GF-D8 (cell line): ENCODE results near the gene PRXL2A.
"Not testable (repeated sequence)": the region's sequence is repeated elsewhere in the genome, so short reads cannot be mapped to it uniquely, and the experiment has no call there.

Experiments
- DNase-seq: peaks from one replicate; lab custom pipeline; 2025; lab: John Stamatoyannopoulos, UW

The PRXL2A gene

GRCh38 chr10:80408242-80409101 lies at the start of gene PRXL2A:
TSS of gene PRXL2A (plus strand) at chr10:80408551. CDS start at chr10:80420468, 11,917 bp downstream.
- DNase-seq, result no peak

- DNase-seq, result not testable (repeated sequence)
These were observed 49.4 kb upstream of the PRXL2A start for GRCh38 chr10:80358925-80359324.

GRCh38 chr10:80359644-80360043 lies 48.7 kb upstream of the PRXL2A start:
- no peak for DNase-seq

- DNase-seq, result no peak
These were observed 42.8 kb upstream of the PRXL2A start for GRCh38 chr10:80365510-80365909.

GRCh38 chr10:80371467-80371866 lies 36.9 kb upstream of the PRXL2A start:
- DNase-seq, result no peak

- no peak for DNase-seq
These were observed 35.7 kb upstream of the PRXL2A start for GRCh38 chr10:80372675-80373074.

GRCh38 chr10:80373502-80373901 lies 34.8 kb upstream of the PRXL2A start:
- no peak for DNase-seq

GRCh38 chr10:80379701-80380100 lies 28.6 kb upstream of the PRXL2A start:
- DNase-seq, result no peak

- DNase-seq, result no peak
These were observed 28.2 kb upstream of the PRXL2A start for GRCh38 chr10:80380185-80380584.

GRCh38 chr10:80382989-80383388 lies 25.4 kb upstream of the PRXL2A start:
- DNase-seq, result no peak

- DNase-seq, result no peak
These were observed 17.6 kb upstream of the PRXL2A start for GRCh38 chr10:80390740-80391139.

GRCh38 chr10:80392250-80392649 lies 16.1 kb upstream of the PRXL2A start:
- no peak for DNase-seq

GRCh38 chr10:80394358-80394916 lies 13.9 kb upstream of the PRXL2A start:
- no peak for DNase-seq

GRCh38 chr10:80397014-80397413 lies 11.3 kb upstream of the PRXL2A start:
- no peak for DNase-seq

- no peak for DNase-seq
These were observed 8.1 kb upstream of the PRXL2A start for GRCh38 chr10:80400136-80400804.

- DNase-seq, result no peak
These were observed 3.3 kb upstream of the PRXL2A start for GRCh38 chr10:80405035-80405434.

- DNase-seq, result no peak
These were observed 2.7 kb upstream of the PRXL2A start for GRCh38 chr10:80405626-80406025.

GRCh38 chr10:80406204-80406603 lies 2.1 kb upstream of the PRXL2A start:
- no peak for DNase-seq

GRCh38 chr10:80407812-80408241 lies 524 bp upstream of the PRXL2A start:
- no peak for DNase-seq

- DNase-seq, result no peak
These were observed 770 bp downstream of the PRXL2A start for GRCh38 chr10:80409121-80409520.

GRCh38 chr10:80410122-80410521 lies 1.8 kb downstream of the PRXL2A start:
- no peak for DNase-seq

- DNase-seq, result no peak
These were observed 2.3 kb downstream of the PRXL2A start for GRCh38 chr10:80410578-80411145.

GRCh38 chr10:80411267-80411668 lies 2.9 kb downstream of the PRXL2A start:
- no peak for DNase-seq
